ENCODE data around the gene MEGF11.

The MEGF11 gene

GRCh38 chr15:65920825-65921309, 332.7 kb downstream of the MEGF11 start:
- no peak for FAIRE-seq
- TF ChIP-seq CTCF (IDR thresholded peaks at IDR 0.05; ENCODE audit: insufficient read depth, missing control alignments), result no peak
- DNase-seq (ENCODE audit: insufficient read length, low spot score), result no peak

- FAIRE-seq (no peak), DNase-seq (ENCODE audit: insufficient read length, low spot score) (no peak)
- no peak for TF ChIP-seq CTCF (IDR thresholded peaks at IDR 0.05; ENCODE audit: insufficient read depth, missing control alignments)
Measured at GRCh38 chr15:65920121-65920520, 333.4 kb downstream of the MEGF11 start.

GRCh38 chr15:65919353-65919752, 334.2 kb downstream of the MEGF11 start:
- DNase-seq (ENCODE audit: insufficient read length, low spot score) (no peak), FAIRE-seq (no peak)
- no peak for TF ChIP-seq CTCF (IDR thresholded peaks at IDR 0.05; ENCODE audit: insufficient read depth, missing control alignments)

- FAIRE-seq, result no peak
- TF ChIP-seq CTCF (IDR thresholded peaks at IDR 0.05; ENCODE audit: insufficient read depth, missing control alignments), result no peak
- no peak for DNase-seq (ENCODE audit: insufficient read length, low spot score)
Measured at GRCh38 chr15:65918945-65919344, 334.6 kb downstream of the MEGF11 start.

GRCh38 chr15:65918357-65918920, 335.1 kb downstream of the MEGF11 start:
- no peak for DNase-seq (ENCODE audit: insufficient read length, low spot score)
- TF ChIP-seq CTCF (IDR thresholded peaks at IDR 0.05; ENCODE audit: insufficient read depth, missing control alignments), result no peak
- FAIRE-seq, result no peak

- FAIRE-seq, result no peak
- DNase-seq (ENCODE audit: insufficient read length, low spot score), result no peak
- TF ChIP-seq CTCF (IDR thresholded peaks at IDR 0.05; ENCODE audit: insufficient read depth, missing control alignments), result no peak
Measured at GRCh38 chr15:65917936-65918335, 335.6 kb downstream of the MEGF11 start.

GRCh38 chr15:65917407-65917756, 336.2 kb downstream of the MEGF11 start:
- no peak for FAIRE-seq
- no peak for TF ChIP-seq CTCF (IDR thresholded peaks at IDR 0.05; ENCODE audit: insufficient read depth, missing control alignments)
- no peak for DNase-seq (ENCODE audit: insufficient read length, low spot score)

Data from D721Med (cell line).